Fibroblast of lung (primary cell): Measurements from ENCODE around the gene OLIG2. TPM values are rescaled to one million over a fixed set of nuclear protein-coding genes. Genes with fewer than 3 reads are reported as not detected.
A peak's percentile ranks its signal among the peaks of the same experiment; 100 is the strongest.

Experiments
- DNase-seq, 2 donors: peaks; one replicate each; pipeline versions ENCODE4 v3.0.0 to v3.0.0-alpha.2; 2010; ENCODE audit warnings: low read depth in 2 of 2
- H2AFZ ChIP-seq: 2 replicates; pipeline ENCODE4 v1.5.1; 2012; ENCODE audit warnings: low read length, control low read depth, inconsistent platforms
- H3K27ac ChIP-seq: 2 replicates; pipeline ENCODE4 v1.5.1; 2011; ENCODE audit warnings: low read length, control low read depth; ENCODE audit not compliant: insufficient read depth
- H3K27me3 ChIP-seq: 2 replicates; pipeline ENCODE4 v1.5.1; 2011; ENCODE audit warnings: mild to moderate bottlenecking, low read length; ENCODE audit not compliant: control insufficient read depth, insufficient read depth
- H3K36me3 ChIP-seq: 2 replicates; pipeline ENCODE4 v1.5.1; 2011; ENCODE audit warnings: low read length; ENCODE audit not compliant: control insufficient read depth, insufficient read depth
- H3K4me1 ChIP-seq: 2 replicates; pipeline ENCODE4 v1.5.1; 2011; ENCODE audit warnings: low read length; ENCODE audit not compliant: control insufficient read depth, insufficient read depth; ENCODE audit errors: extremely low read depth
- H3K4me2 ChIP-seq: 2 replicates; pipeline ENCODE4 v1.5.1; 2011; ENCODE audit warnings: low read length, control low read depth; ENCODE audit not compliant: insufficient read depth; ENCODE audit errors: extremely low read depth
- H3K4me3 ChIP-seq, 4 experiments: fragments of 200-600 bp in 1 of 4; sonication (generic) in 1 of 4; replicated peaks in 1 of 4; 2 replicates each; pipeline ENCODE4 v1.5.1; 2011 to 2016; ENCODE audit warnings: low read length in 4 of 4, low read depth in 3 of 4, mild to moderate bottlenecking in 3 of 4, control low read depth in 2 of 4, inconsistent platforms in 1 of 4, mixed read lengths in 1 of 4; ENCODE audit not compliant: insufficient read depth in 1 of 4; ENCODE audit errors: control extremely low read depth in 1 of 4
- H3K79me2 ChIP-seq: 2 replicates; pipeline ENCODE4 v1.5.1; 2012; ENCODE audit warnings: mild to moderate bottlenecking, low read length, inconsistent platforms; ENCODE audit not compliant: control insufficient read depth, insufficient read depth
- H3K9ac ChIP-seq: 2 replicates; pipeline ENCODE4 v1.5.1; 2011; ENCODE audit warnings: mild to moderate bottlenecking, low read length, control low read depth; ENCODE audit not compliant: insufficient read depth
- H3K9me3 ChIP-seq: 2 replicates; pipeline ENCODE4 v1.5.1; 2012; ENCODE audit warnings: low read depth, low read length; ENCODE audit not compliant: control insufficient read depth, insufficient read depth
- H4K20me1 ChIP-seq: 2 replicates; pipeline ENCODE4 v1.5.1; 2011; ENCODE audit warnings: low read length; ENCODE audit not compliant: control insufficient read depth, insufficient read depth; ENCODE audit errors: extremely low read depth
- EZH2 ChIP-seq: IDR thresholded peaks from 2 replicates; pipeline ENCODE4 v1.5.1; 2012; ENCODE audit warnings: low read length, control low read depth, mild to moderate bottlenecking; ENCODE audit errors: missing control alignments
- polyA plus RNA-seq, 2 donors: library from polyadenylated mRNA; depleted of rRNA in 1 of 2; stranded (reverse) in 1 of 2; unstranded in 1 of 2; fragments of >200 nt; gene quantifications; 2 replicates each; pipeline ENCODE4 v1.2.1, GENCODE V29; 2011 to 2012; ENCODE audit warnings: missing spikeins in 1 of 2
- total RNA-seq: library from RNA; depleted of rRNA; stranded (reverse); fragments of >200 nt; gene quantifications from 2 replicates; pipeline ENCODE4 v1.2.1, GENCODE V29; 2014
- TF ChIP-seq, protein P1 (sequence below), 2 donors: IDR thresholded peaks in 1 of 2; conservative IDR thresholded peaks in 1 of 2; 1 replicate in 1 of 2; 2 replicates in 1 of 2; pipeline ENCODE4 v1.5.1; 2011 to 2012; ENCODE audit warnings: low read length in 2 of 2, control low read depth in 1 of 2, inconsistent platforms in 1 of 2, low read depth in 1 of 2, mild to moderate bottlenecking in 1 of 2

OLIG2 gene
- total and polyA plus RNA-seq, 2 donors (not counting 1 experiment from before 2014, with no cell fraction given) = not detected

DNA sequence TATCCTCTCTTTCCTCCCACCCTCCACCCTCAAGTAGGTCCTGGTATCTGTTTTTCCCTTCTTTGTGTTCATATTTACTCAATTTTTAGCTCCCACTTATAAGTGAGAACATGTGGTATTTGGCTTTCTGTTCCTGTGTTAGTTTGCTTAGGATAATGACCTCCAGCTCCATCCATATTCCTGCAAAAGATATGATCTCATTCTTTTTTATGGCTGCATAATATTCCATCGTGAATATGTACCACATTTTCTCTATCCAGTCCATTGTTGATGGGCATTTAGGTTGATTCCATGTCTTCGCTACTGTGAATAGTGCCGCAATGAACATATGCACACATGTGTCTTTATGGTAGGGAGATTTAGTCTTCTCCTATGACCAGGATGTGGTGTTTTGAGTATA is 14.5 kb downstream of the OLIG2 start:
- Histone ChIP-seq H3K4me1 (peaks cover 15% of the 10 kb centered on the region), H3K27me3 (no peaks in the 10 kb centered on the region), H3K36me3 (no peaks in the 10 kb centered on the region), H2AFZ (no peak overlapping the region), H3K4me3 (no peak overlapping the region), H3K9ac (no peak overlapping the region), H3K79me2 (no peaks in the 10 kb centered on the region), H4K20me1 (no peaks in the 10 kb centered on the region), H3K27ac (no peak overlapping the region), H3K9me3 (no peaks in the 10 kb centered on the region), H3K4me2 (no peak overlapping the region)
- no peak for DNase-seq
- TF ChIP-seq, protein P1, sequence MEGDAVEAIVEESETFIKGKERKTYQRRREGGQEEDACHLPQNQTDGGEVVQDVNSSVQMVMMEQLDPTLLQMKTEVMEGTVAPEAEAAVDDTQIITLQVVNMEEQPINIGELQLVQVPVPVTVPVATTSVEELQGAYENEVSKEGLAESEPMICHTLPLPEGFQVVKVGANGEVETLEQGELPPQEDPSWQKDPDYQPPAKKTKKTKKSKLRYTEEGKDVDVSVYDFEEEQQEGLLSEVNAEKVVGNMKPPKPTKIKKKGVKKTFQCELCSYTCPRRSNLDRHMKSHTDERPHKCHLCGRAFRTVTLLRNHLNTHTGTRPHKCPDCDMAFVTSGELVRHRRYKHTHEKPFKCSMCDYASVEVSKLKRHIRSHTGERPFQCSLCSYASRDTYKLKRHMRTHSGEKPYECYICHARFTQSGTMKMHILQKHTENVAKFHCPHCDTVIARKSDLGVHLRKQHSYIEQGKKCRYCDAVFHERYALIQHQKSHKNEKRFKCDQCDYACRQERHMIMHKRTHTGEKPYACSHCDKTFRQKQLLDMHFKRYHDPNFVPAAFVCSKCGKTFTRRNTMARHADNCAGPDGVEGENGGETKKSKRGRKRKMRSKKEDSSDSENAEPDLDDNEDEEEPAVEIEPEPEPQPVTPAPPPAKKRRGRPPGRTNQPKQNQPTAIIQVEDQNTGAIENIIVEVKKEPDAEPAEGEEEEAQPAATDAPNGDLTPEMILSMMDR (conservative IDR thresholded peaks at IDR 0.05 in 1 of 2, IDR thresholded peaks at IDR 0.05 in 1 of 2; ENCODE audit: low read depth in 1 of 2, low read length in 2 of 2) = no peak
- TF ChIP-seq EZH2 = no peak

DNA sequence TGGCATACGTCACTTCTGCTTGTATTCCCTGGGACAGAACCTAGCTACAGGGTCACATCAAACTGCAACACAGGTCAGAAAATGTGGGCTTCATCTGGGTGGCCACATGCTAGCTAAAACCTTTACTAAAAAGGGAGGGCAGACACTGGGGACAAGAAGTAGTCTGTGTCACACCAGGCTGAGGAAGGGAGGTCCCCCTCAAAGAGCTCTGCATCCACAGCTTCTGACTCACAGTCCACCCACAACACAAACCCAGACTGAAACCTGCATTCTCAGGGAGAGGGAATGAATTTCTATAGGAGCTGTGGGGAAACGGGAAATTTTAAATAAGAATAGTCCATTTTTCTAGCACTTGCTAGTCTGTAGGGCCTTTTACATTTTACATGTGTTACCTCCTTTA is 16.2 kb downstream of the OLIG2 start:
- Histone ChIP-seq H4K20me1 (no peaks in the 10 kb centered on the region), H3K36me3 (no peaks in the 10 kb centered on the region), H3K9ac (no peak overlapping the region), H3K27me3 (no peaks in the 10 kb centered on the region), H3K27ac (no peak overlapping the region), H3K4me2 (peak overlapping the region; percentile 18), H2AFZ (no peak overlapping the region), H3K4me3 (no peak overlapping the region), H3K4me1 (peaks cover 8% of the 10 kb centered on the region), H3K79me2 (no peaks in the 10 kb centered on the region), H3K9me3 (no peaks in the 10 kb centered on the region)
- TF ChIP-seq, protein P1 (conservative IDR thresholded peaks at IDR 0.05 in 1 of 2, IDR thresholded peaks at IDR 0.05 in 1 of 2; ENCODE audit: low read depth in 1 of 2, low read length in 2 of 2) = no peak
- no peak for TF ChIP-seq EZH2
- peak in 1 of 2 donors; percentile 52 for DNase-seq

DNA sequence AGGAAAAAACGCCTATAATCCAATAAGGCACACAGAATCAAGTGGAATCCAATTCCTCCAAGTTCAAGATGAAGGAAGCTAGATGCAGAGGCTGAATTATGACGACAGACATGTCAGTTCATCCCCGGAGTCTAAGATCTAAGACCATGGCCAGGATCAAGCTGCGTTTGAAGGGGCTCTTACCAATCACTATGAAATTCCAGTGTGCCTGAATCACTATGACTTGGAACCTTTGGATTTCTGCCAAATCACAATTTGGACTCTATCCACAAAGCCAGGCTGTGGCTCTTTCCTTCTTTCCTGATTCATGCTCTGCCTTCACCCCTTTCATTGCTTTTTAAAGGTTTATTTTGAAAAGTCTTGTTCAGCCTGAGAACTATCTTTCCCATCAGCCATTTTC is 17.1 kb downstream of the OLIG2 start:
- Histone ChIP-seq H3K36me3 (no peaks in the 10 kb centered on the region), H3K9me3 (no peaks in the 10 kb centered on the region), H4K20me1 (no peaks in the 10 kb centered on the region), H3K9ac (no peak overlapping the region), H3K27ac (peak overlapping the region; percentile 9), H2AFZ (no peak overlapping the region), H3K79me2 (no peaks in the 10 kb centered on the region), H3K27me3 (no peaks in the 10 kb centered on the region), H3K4me3 (no peak overlapping the region), H3K4me2 (peak overlapping the region; percentile 56), H3K4me1 (peaks cover 8% of the 10 kb centered on the region)
- peak; percentile 93 for DNase-seq
- TF ChIP-seq, protein P1 (conservative IDR thresholded peaks at IDR 0.05 in 1 of 2, IDR thresholded peaks at IDR 0.05 in 1 of 2; ENCODE audit: low read depth in 1 of 2, low read length in 2 of 2) = no peak
- TF ChIP-seq EZH2 = no peak
